ENCODE data around the gene CDK5RAP2.

Gene CDK5RAP2

DNA sequence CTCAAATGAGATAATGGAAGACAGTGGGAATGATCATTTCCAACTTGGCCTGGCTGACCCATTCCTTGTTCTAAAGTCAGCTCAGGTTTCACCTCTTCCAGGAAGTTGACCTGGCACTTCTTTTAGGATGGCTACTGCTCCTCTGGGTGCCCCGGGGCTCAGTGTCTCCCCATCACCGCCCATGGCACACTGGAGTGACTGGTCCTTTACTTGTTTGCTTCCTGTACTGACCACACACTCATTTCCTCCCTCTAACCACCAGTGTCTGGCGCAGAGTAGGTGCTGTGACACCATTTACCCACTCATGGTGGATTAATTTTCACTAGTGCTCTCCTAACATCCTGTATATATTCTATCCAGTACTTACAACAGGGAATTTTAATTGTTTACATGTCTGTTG, 183.5 kb downstream of the CDK5RAP2 start:
- peak; percentile 21 for DNase-seq

DNA sequence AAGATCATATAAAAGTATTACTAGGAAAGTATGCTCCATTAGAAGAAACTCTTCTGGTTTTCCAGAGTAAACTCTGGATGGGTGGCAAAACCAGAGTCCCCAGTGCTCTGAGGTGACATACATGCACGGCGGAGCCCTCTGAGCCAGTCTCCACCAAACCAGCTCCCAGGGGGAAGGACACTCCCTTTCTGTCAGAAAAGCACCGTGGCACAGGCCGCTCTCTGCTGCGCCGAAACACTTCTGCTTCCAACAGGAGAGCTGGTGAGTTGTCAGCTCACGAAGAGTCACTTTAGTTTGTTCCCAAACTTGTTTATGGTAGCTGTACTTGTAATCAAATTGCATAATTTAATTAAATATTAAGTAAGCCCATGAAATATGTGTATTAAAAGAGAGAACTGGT, 184.6 kb downstream of the CDK5RAP2 start:
- no peak for DNase-seq

DNA sequence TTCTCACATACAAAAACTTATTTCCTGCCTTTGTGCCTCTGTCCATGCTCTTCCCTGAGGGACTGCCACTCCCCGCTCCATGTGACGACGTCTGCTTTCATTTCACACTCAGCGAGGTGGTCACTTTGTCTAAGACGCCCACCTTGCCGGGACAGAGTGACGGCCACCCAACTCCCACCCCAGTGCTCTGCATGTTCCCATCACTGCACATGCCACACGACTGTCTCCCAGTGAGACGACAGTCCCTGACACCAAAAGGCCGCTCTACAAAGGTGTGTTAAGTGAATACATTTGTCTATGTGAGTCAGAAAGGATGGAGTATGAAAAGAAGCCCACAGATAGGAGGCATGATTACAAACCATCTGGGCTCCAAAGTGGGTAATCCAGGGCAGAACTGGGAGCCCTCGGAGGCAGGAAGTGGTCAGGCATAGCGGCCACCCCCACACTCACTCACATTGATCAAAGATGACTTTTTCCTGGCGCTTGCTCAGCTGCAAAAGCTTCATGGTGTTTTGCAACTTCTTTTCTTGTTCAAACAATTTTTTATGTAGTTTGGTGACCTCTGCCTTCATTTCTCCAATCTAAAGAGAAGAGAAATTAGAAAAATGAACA, 185.8 kb downstream of the CDK5RAP2 start:
- peak; percentile 43 for DNase-seq

DNA sequence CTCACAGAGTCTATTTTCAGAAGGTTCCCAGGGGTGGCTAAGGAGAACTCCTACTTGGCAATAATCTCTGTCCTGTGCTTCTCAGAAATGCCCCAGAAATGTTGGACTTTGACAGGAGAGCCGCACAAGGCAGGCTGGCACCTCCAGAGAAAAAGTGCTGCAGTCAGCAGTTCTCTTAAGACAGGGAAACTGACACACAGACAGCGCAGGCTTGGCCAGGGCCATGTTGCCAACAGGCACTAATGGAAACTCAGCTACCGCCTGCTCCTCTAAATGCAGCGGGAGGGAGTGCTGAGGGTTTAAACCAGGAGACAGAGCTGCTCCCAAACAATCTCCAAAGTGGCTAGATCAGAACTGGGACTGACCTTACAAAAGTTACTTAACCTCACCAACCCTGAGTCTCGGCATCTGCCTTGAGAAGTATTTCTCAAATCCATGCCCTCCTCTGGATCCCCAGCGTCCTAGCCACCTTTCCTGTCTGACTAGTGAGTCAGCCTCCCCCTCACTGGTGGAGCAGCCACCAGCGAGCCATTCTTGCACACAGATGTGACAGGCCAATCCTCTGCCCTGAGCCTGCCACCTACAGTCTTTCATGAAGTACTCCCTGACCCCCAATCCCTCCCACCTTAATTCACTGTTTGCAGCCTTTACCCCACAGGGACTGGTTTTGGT, 186.4 kb downstream of the CDK5RAP2 start:
- peak; percentile 16 for DNase-seq

DNA sequence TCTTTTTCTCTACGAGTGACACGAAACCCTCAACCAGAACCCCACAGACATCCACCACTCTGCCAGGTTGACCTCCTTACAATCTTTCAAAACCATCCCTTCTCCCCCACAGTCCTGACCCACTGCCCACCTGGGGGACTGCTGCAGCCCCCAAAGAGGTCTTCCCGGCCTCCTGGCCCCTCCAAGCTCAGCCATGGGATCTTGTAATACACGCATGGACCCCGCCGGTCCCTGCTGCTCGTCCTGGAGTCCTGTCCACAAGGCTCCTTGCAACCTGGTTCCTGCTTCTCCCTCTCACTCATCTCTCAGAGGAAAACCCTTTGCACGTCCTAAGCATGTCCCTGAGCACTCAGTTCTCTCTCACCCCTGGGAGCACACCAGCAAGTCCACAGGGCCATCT, 187.3 kb downstream of the CDK5RAP2 start:
- DNase-seq: no peak

DNA sequence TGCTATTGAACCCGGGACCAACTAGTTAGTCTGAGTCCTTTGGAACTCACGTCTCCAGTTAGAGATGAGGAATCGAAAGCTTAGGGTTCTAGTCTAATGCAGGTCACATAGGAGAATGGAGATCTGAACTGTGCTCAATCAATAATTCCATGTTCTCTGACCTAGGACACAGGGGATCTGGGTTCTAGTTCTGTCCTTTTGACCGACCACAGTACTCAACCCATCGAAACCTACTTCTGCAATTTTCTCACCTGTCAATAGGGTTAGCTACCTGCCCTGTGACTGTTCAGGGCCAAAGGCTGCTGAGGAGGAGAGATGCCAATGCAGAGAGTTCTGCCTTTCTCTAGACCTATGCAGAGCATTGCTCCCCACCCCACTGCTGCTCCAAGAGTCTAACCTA, 187.7 kb downstream of the CDK5RAP2 start:
- no peak for DNase-seq

DNA sequence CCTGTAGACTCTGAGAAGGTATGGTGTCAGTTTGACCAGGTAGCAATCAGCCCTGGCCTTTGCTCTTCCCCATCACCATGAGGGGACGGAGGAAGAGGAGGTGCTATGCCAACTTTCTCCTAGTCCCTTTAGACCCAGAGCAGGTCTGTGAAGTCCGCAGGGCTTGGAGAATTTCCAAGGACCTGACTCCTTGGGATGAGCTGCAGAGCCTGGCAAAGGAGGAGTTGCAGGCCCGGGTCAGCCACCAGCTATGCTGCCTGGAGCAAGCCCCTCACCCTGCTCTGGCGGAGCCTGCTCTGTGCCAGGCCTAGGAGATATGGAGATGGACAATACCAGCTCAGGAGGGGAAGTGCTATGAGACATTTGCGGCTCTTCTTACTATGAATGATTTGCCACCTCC, 188.3 kb downstream of the CDK5RAP2 start:
- DNase-seq: no peak

DNA sequence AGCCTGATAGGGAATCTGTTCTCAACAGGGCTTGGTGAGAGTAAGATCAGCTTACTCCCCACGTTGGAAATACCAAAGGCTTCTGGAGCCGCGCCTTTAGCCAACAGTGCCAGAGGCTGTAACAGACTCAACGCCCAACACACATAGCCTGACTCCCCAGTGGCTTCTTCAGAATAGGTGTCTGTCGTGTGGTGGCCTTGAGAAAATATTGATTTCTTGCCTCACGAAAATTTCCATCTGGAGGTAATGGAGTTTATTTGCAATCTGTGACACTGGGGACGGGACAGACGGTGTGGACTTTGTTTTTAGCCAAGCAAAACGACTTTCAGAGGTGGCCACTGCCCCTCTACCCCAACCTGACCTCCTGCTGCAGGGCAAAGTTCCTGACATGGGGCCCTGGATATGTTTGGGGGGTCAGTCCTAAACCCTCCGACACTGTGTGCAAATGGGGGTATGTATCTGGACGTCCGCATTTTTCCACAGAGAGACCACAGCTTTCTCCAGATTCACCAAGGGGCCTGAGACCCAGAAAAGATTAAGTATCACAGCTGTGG, 189.3 kb downstream of the CDK5RAP2 start:
- DNase-seq: no peak

DNA sequence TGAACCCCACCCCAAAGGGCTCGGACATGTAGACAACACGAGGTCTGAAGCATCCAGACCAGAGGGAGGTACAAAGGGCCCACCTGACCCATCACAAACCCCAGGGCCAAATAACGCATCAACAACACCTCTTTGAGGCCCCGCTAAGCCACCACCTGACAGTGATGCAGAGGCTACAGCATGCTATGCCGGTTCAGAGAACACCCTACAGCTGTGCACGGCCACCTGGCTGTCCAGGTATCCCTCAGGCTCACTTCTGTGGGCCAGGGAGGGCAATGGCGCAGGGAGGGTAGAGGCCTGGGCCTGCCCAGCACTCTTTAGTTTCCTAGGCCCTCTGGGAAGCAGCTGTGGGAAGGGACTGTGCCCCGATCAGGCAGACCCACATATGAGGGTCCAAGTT, 190.1 kb downstream of the CDK5RAP2 start:
- no peak for DNase-seq

DNA sequence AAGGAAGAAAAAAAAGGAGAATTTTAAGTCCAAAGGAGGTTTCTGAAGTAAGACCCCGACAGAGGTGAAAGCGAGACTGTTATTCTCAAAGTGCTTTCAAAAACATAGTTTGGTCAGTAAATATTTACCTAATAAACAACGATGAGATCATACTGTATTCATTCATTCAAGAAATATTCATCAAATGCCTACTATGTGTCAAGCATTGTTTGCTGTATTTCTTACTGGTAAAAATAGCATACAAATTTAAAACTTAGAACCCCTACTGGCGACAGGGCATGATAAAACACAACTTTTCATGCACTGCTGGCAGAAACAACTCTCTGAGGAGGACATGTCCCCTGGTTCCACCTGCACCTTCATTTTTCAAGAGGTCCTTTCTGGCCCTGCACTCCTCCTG, 190.7 kb downstream of the CDK5RAP2 start:
- DNase-seq: no peak

DNA sequence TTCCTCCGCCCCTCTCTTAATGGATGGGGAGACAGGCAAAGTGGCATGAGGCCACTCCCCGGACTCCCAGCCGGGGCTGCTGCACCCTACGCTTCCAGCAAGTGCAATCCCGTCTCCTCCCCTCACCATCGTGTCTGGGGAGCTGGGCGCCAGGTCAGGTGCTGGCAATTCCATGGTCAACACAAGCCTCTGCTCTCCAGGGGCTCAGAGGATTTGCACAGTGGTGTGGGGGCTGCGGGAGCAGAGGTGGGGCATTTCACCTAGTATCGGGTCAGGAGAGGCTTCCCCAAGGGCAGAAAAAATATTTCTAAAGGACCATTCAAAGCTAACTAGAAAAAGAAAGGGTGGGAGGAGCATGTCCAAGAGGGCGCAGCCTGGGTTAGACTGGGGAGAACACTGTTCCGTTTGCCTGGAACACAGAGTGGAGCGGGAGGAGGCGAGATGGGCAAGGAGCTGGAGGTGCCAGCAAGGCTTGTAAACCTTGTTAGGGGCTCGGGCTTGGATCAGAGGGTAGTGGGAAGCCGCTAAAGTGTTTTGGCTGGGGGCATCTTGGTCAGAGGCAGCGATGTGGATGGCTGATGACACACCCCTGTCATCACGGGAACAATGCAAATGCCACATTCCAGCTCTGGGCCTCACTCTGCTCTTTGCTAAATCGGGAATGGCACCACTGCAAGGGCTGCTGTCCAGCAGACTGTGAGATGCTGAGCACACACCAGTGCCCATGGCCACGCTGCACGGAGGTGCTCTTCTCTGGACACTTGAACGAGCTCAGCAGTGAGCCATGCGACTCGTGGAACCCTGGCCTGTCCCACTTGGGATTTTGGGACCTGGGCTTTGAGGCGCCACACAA, 191.7 kb downstream of the CDK5RAP2 start:
- DNase-seq: no peak

DNA sequence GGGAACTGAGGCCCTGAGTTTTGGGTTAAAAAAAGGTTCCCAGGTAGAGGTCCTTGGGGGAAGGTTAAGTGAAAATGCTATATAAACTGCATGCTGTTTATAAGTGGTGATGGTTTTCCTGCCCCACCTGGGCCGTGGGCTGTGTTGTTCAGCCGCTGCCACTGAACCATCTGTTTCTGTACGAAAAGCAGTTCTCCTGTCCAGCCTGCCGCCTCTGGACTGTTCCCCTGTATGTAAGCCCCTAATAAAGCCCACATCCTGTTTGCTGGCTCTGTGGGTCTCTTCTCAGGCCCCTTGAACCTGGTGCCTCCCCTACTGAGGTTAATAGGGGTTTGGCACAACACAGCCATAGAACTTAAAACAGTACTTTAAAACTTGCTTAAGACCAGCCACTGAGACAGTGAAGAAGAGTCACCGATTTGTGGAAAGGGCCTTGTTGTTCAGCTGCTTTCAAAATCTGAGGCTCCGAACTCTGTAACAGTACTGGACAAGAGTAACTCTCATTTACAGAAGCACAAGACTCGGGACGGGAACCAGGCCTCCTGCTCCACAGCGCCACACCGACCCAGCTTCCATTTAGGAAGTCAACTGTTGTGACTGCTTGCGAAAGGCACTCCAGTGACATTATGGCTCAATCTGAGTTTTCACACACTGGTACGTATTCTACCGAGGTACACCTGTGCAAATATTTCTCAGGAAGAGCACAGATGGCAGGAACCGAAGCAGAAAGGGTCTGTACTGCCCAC, 192.5 kb downstream of the CDK5RAP2 start:
- DNase-seq: no peak

DNA sequence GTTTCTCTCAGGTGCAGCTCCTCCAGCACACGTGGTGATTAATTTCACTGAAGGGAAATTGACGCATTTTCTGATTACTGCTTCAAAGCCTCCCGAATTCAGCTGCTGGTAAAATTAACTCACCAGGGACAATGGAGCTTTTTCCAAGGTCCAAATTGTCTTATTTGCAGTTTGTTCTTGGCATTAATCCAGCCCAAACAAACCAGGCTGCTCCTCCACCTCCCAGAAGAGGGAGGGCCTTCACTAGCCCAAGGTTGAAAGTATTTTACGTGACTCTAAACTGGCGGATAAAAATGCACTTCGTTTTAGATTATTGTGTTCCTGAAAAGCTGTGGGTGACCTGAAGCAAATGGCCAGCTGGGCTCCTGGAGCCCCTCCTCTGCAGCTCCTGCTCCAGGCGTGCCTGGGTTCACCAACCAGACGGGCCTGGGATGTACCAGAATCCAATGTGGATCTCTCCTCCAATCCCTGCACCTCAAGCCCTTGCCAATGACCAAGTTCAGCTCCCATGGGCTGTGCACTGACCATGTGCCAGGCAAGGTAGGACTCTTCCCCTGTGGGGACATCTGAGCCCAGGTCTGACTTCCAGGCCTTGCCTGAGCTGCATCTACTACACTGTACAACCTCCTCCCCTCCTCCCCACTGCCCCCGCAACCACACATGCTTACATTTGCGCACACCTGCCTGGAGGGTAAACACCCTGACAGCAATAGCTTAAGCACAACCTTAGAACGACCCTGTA, 193.4 kb downstream of the CDK5RAP2 start:
- DNase-seq: no peak

DNA sequence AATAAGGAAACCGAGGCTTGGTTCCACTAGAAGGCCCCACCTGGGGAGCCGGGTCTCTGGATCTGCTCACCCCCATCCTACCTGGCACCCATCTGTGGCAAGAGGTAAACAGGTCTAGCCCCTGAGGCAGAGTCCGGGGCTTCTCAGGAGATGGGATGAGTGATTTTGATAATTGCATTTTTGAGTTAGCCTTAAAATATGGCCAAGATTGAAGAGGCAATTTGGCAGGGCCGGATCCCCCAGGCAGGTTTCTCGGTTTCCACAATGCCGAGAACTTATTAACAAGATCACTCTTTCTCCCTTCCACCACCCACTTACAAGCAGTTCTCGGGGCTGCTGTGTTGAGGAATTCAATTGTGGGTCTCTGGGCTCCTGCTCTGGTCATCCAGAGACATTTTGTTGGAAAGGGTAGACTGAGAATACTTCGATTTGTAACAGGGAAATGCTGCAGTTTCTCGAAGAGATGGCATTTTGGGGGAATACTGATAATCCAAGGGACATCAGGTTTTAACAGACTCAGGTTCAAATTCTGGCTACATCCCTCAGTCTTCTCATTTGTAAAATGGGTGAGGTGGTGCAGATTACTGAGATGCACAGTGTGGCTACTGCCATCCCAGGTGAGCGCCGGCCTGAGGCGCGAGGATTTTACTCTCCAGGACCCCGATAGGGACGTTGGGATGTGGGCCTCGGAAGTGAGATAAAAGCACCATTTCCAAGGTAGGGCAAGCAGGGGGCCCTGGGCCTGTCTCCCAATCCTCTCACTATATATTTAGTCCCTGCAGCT, 194.2 kb downstream of the CDK5RAP2 start:
- no peak for DNase-seq

DNA sequence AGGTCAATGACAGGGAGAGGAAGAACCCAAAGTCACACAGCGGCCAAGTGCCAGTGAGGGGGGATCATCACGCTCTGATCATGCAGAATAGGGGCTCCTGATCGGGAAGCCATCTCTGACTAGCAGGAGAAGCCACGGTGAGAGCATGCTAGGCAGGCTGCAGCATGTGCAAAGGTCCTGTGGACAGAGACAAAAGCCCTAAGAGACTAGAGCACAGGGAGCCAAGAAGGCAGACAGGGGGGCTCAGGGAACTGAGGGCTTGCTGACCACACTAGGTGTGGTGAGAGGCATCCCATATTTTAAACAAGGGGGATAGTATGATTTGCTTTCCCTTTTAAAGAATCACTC, 195.1 kb downstream of the CDK5RAP2 start:
- no peak for DNase-seq

DNA sequence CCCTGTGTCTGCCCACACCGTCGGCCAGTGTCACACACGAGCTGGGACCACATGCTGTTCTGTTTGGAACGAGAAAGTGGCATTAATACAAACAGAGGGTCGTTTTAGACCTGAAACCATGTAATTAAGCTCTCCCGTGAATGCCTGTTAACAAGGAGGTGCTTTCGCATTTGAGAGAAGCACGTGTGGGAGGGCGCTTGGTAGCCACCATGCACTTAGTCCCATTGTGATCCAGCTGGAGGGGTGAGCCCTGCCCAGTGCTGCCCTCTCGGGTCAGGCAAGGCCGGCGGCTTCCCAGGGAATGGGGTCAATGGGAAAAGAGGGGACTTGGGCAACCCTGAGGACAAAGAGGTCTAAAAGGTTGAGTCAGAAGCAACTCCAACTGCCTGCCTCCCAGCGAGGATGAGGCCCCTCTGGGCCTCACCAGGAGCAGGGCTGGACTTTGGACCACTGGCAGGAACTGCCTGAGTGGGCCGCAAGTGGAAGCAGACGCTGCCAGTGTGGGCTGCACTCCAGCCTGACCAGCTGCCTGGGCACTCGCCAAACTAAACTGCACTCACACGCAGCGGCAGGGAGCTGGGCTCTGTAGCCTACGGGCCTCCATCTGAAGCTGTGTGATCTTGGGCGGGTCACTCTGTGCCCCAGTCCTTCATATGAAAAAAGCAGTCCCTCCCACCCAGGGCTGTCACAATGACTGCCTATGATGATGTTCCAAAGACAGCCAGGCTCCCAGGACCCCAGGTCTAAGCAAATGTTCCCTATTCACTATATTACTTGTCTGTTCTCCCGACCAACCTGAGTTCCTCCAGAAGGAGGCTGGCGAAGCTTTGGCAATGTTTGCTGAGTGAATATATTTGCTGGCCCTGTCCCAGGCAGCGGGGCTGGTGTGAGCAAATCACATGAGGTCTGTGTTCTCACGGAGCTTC, 195.7 kb downstream of the CDK5RAP2 start:
- no peak for DNase-seq

DNA sequence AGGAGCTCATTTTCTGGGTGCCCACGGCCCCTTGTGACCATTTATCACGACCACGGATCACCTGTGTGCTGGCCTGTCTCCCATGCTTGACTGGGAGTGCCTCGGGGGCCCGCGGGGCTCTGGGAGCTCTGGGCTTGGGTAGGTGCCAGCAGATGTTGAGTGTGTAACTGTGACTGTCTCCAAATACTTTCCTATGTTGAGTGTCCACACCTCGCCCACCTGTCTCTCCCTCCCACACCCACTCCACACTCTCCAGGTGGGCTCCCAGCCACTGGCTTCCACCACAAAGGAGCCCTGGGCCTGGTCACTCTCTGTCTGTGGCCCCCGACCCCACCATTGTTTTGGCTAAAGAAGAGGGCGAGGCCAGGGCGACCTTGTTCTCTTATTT, 196.4 kb downstream of the CDK5RAP2 start:
- no peak for DNase-seq

DNA sequence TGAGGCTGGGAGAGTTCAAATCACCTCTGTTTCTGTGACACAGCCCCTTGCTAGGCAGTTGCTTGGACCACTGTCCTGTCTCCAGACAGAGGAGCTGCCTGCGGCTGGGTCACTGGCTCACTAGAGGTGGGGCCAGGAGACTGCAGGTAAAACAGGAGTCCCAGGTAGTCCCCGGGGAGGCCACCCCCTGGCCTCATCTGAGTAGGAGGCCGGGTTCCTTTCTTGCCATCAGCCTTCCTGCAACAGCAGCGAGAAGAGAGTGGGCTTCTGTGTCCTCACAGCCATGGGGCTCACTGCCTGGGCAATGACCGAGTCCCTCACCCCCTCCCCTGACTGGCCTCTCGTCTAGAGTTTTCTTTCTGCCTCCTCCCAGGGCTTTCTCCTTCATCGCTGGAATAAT, 197.5 kb downstream of the CDK5RAP2 start:
- DNase-seq: no peak

DNA sequence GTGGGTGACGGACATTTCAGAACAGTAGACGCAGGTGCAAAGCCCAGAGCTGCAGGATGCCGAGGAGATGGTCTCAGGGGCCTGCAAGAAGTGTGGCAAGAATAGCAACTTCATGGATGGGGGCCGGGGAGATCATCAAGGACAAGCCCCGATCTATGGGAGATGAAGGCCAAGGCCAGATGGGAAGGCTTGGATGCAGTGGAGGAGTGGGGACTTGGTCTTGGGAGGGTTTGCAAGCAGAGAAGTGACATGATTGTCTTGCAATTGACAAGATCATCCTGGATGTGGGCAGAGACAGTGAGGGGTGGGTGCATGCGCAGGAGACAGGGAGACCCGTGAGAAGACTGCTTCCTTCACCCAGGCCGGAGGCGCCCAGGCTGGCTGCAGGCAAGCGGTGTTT, 198.1 kb downstream of the CDK5RAP2 start:
- DNase-seq: no peak

DNA sequence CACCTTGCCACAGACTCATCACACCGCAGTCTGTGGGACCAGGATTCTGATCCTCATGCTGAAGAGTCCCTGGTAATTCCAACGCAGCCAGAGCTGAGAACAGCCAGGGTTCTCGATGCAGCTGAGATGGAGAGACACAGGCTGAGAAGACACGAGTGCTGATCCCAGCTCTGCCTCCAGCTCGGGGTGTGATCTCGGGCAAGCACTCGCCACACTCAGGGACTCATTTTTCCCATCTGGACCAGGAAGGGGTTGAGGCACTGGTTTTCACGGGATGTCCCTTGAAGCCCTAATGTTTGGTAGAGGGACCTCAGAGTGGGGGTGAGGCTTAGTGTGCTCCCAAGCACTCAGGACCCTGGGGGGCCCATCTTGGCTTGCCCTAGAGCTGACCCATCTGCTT, 200.4 kb downstream of the CDK5RAP2 start:
- DNase-seq: no peak

DNA sequence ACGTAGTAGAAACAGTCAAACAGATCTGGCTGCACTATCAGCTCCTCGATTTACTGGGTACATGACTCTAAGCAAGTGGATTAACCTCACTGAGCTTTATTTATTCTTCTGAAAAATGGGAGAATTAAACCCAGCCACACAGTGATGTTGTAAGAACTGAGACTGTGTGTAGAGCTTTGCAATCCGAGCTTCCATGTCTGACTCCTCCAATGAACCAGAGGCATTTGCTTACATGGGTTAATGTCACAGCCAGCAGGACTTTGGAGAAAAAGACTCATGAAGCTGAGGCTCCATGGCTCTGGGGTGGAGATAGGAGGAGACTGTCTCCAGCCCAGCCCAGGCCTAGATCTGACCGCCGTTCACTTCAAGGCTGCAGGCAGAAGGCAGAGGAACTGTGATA, 201.3 kb downstream of the CDK5RAP2 start:
- DNase-seq: no peak

All from activated CD4-positive, alpha-beta T cell treated with anti-CD3 and anti-CD28 coated beads, Interleukin-2, amount 50 U/mL, for 16 hours (primary cell).